H9 (cell line): ENCODE measurements around the gene COG2. TPM values are rescaled to one million over a fixed set of nuclear protein-coding genes. Genes with fewer than 3 reads are reported as not detected.

Experiments
- DNase-seq: peaks from one replicate; pipeline ENCODE4 v3.0.0-alpha.2; 2017
- H2AFZ ChIP-seq: one replicate; pipeline ENCODE4 v1.6.1; 2013; ENCODE audit warnings: mild to moderate bottlenecking, low read length, control low read depth, moderate library complexity
- H2AK5ac ChIP-seq: 2 replicates; pipeline ENCODE4 v1.6.1; 2013; ENCODE audit warnings: low read length, control low read depth, mixed read lengths; ENCODE audit not compliant: insufficient read length
- H2BK120ac ChIP-seq: one replicate; pipeline ENCODE4 v1.6.1; 2013; ENCODE audit warnings: low read depth, mild to moderate bottlenecking, low read length, control low read depth, inconsistent platforms; ENCODE audit not compliant: poor library complexity, severe bottlenecking
- H2BK12ac ChIP-seq: 2 replicates; pipeline ENCODE4 v1.6.1; 2013; ENCODE audit warnings: low read length, control low read depth, mixed read lengths, low read depth; ENCODE audit not compliant: insufficient read length
- H2BK15ac ChIP-seq: 2 replicates; pipeline ENCODE4 v1.6.1; 2013; ENCODE audit warnings: low read depth, low read length, control low read depth
- H2BK20ac ChIP-seq: one replicate; pipeline ENCODE4 v1.6.1; 2013; ENCODE audit warnings: low read depth, mild to moderate bottlenecking, low read length, control low read depth, inconsistent platforms; ENCODE audit not compliant: poor library complexity, severe bottlenecking
- H2BK5ac ChIP-seq: 2 replicates; pipeline ENCODE4 v1.6.1; 2013; ENCODE audit warnings: low read length, control low read depth, mixed read lengths; ENCODE audit not compliant: insufficient read length
- H3K14ac ChIP-seq: 2 replicates; pipeline ENCODE4 v1.6.1; 2013; ENCODE audit warnings: low read length, control low read depth; ENCODE audit not compliant: insufficient read depth
- H3K18ac ChIP-seq: 2 replicates; pipeline ENCODE4 v1.6.1; 2013; ENCODE audit warnings: low read depth, mild to moderate bottlenecking, mixed read lengths, low read length, control low read depth; ENCODE audit not compliant: insufficient read length
- H3K23ac ChIP-seq: 2 replicates; pipeline ENCODE4 v1.6.1; 2013; ENCODE audit warnings: low read length, control low read depth, mixed read lengths, low read depth; ENCODE audit not compliant: insufficient read length
- H3K23me2 ChIP-seq: 2 replicates; pipeline ENCODE4 v1.6.1; 2013; ENCODE audit warnings: low read depth, mild to moderate bottlenecking, mixed read lengths, low read length, control low read depth; ENCODE audit not compliant: insufficient read length, poor library complexity, severe bottlenecking
- H3K27ac ChIP-seq: 2 replicates; pipeline ENCODE4 v1.5.1; 2013; ENCODE audit warnings: low read length, control low read depth, mixed read lengths, low read depth; ENCODE audit not compliant: insufficient read length
- H3K27me3 ChIP-seq: 2 replicates; pipeline ENCODE4 v1.6.1; 2013; ENCODE audit warnings: low read length, control low read depth, inconsistent platforms; ENCODE audit not compliant: insufficient read depth
- H3K4ac ChIP-seq: 2 replicates; pipeline ENCODE4 v1.6.1; 2013; ENCODE audit warnings: low read depth, mild to moderate bottlenecking, control low read depth, inconsistent platforms, low read length, moderate library complexity
- H3K4me1 ChIP-seq: 2 replicates; pipeline ENCODE4 v1.6.1; 2013; ENCODE audit warnings: low read length, control low read depth, inconsistent platforms; ENCODE audit not compliant: insufficient read depth
- H3K4me2 ChIP-seq: 2 replicates; pipeline ENCODE4 v1.6.1; 2013; ENCODE audit warnings: low read length, control low read depth, mixed read lengths; ENCODE audit not compliant: insufficient read length, insufficient read depth
- H3K56ac ChIP-seq: 2 replicates; pipeline ENCODE4 v1.6.1; 2013; ENCODE audit warnings: low read depth, mild to moderate bottlenecking, mixed read lengths, low read length, control low read depth; ENCODE audit not compliant: insufficient read length
- H3K79me1 ChIP-seq: 2 replicates; pipeline ENCODE4 v1.6.1; 2013; ENCODE audit warnings: low read depth, mild to moderate bottlenecking, moderate library complexity, low read length, control low read depth, inconsistent platforms; ENCODE audit not compliant: insufficient read depth, poor library complexity, severe bottlenecking
- H3K79me2 ChIP-seq: 2 replicates; pipeline ENCODE4 v1.6.1; 2013; ENCODE audit warnings: low read length, control low read depth, inconsistent platforms; ENCODE audit not compliant: insufficient read depth
- H3K9ac ChIP-seq: 2 replicates; pipeline ENCODE4 v1.6.1; 2013; ENCODE audit warnings: low read length, control low read depth, mixed read lengths; ENCODE audit not compliant: insufficient read length; ENCODE audit errors: extremely low read depth
- H3K9me3 ChIP-seq: one replicate; pipeline ENCODE4 v1.6.1; 2013; ENCODE audit warnings: low read depth, low read length, inconsistent platforms; ENCODE audit not compliant: control insufficient read depth
- H3T11ph ChIP-seq: one replicate; pipeline ENCODE4 v1.6.1; 2013; ENCODE audit warnings: mild to moderate bottlenecking, low read length, control low read depth, inconsistent platforms
- H4K20me1 ChIP-seq: one replicate; pipeline ENCODE4 v1.6.1; 2013; ENCODE audit not compliant: control insufficient read depth, insufficient read length, insufficient read depth
- H4K5ac ChIP-seq: 2 replicates; pipeline ENCODE4 v1.6.1; 2013; ENCODE audit warnings: low read depth, mild to moderate bottlenecking, mixed read lengths, low read length, control low read depth; ENCODE audit not compliant: insufficient read length
- H4K8ac ChIP-seq: replicated peaks from 2 replicates; pipeline ENCODE4 v1.6.1; 2013; ENCODE audit warnings: low read length, control low read depth, mixed read lengths, low read depth; ENCODE audit not compliant: insufficient read length
- H4K91ac ChIP-seq: 2 replicates; pipeline ENCODE4 v1.6.1; 2013; ENCODE audit warnings: low read depth, mild to moderate bottlenecking, moderate library complexity, mixed read lengths, low read length, control low read depth; ENCODE audit not compliant: insufficient read length
- H3K27ac Mint-ChIP-seq, 3 experiments: 2 replicates in 2 of 3; 3 replicates in 1 of 3; pipeline ENCODE4 v1.8.0; 2020 to 2021; ENCODE audit warnings: mixed read lengths in 3 of 3, mild to moderate bottlenecking in 1 of 3, moderate library complexity in 1 of 3
- H3K27me3 Mint-ChIP-seq: 2 replicates; pipeline ENCODE4 v1.8.0; 2021; ENCODE audit warnings: low read depth, mild to moderate bottlenecking, moderate library complexity, mixed read lengths
- H3K36me3 Mint-ChIP-seq, 3 experiments: 2 replicates in 2 of 3; 3 replicates in 1 of 3; pipeline ENCODE4 v1.8.0; 2020 to 2021; ENCODE audit warnings: low read depth in 3 of 3, mixed read lengths in 3 of 3; ENCODE audit not compliant: insufficient read depth in 1 of 3
- H3K4me1 Mint-ChIP-seq, 2 experiments: 2 replicates each; pipeline ENCODE4 v1.8.0; 2020; ENCODE audit warnings: mixed read lengths in 2 of 2
- H3K4me3 Mint-ChIP-seq, 2 experiments: 2 replicates in 1 of 2; 3 replicates in 1 of 2; pipeline ENCODE4 v1.8.0; 2020 to 2021; ENCODE audit warnings: mild to moderate bottlenecking in 2 of 2, mixed read lengths in 2 of 2, moderate library complexity in 1 of 2
- H3K9me3 Mint-ChIP-seq, 2 experiments: 2 replicates in 1 of 2; 3 replicates in 1 of 2; pipeline ENCODE4 v1.8.0; 2020; ENCODE audit warnings: mild to moderate bottlenecking in 2 of 2, mixed read lengths in 2 of 2, moderate library complexity in 1 of 2
- CTCF ChIP-seq: fragments of 200-600 bp; sonication (generic); conservative IDR thresholded peaks from 3 replicates; pipeline ENCODE4 v1.8.0; 2021; ENCODE audit warnings: antibody characterized with exemption, mild to moderate bottlenecking
- WGBS: extraction: QIAGEN DNeasy Blood & Tissue Kit; methylation state at CpG from one replicate; pipeline ENCODE4 v1.1.7; 2013; ENCODE audit warnings: missing lambda C conversion rate, low lambda C conversion rate, mixed read lengths; ENCODE audit not compliant: insufficient read length; ENCODE audit errors: extremely low coverage; 5-methylcytosine and 5-hydroxymethylcytosine counted together
- total RNA-seq: library from RNA; stranded (reverse); gene quantifications from 2 replicates; pipeline ENCODE4 v1.2.1, GENCODE V29; 2021

Gene COG2
- total RNA-seq, 1 experiment from 2014 or later: 42.2 TPM

DNA sequence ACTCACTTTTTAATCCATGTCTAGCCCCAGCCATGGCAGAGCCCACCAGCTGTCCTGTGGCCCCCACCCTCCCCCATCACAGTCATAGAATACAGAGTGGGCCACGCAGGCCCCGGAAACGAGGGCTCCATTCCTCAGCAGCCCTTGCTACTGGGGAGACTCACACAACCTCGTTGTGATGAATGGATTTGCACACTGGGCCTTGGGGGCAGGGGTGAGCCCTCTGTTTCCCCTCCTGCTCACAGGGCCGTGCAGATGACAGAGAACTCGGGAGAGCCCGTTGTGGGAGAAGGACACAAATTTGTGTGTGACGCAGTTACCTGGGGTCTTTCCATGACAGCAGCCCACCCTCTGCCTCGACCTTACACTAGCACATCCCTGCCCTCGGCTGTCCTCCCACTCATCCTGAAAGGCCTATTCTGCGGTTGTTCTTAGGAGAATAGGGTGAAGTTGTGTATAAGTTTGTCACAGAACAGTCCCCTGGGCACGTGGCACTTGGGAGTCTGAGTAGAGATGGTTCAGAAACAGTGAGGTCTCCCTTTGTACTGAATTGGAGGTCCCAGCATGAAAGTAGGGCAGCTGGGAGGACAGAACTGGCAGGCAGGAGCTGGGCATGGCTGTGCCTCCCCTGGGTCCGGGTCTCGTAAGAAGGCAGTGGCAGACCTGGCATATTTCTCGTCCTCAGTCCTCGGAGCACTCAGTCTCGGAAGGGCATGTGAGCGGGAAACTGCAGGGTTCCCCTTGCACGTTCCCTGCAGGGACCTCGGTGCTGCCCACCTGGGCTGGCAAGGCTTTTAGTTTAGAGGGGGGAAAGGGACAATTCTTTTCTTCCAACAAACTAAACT is 64.8 kb downstream of the COG2 start:
- DNase-seq: no peak
- H3K36me3 Mint-ChIP-seq: no peaks in the 10 kb centered on the region
- no peak overlapping the region for H3T11ph ChIP-seq
- H3K79me2 ChIP-seq: no peaks in the 10 kb centered on the region
- H3K27me3 ChIP-seq: no peaks in the 10 kb centered on the region
- no peak overlapping the region for H2BK15ac ChIP-seq
- H2BK5ac ChIP-seq: no peak overlapping the region
- H4K20me1 ChIP-seq: no peaks in the 10 kb centered on the region
- no peaks in the 10 kb centered on the region for H3K9me3 ChIP-seq
- H3K4me3 Mint-ChIP-seq: no peak overlapping the region
- H3K79me1 ChIP-seq: no peaks in the 10 kb centered on the region
- no peaks in the 10 kb centered on the region for H3K23me2 ChIP-seq
- H2AK5ac ChIP-seq: no peak overlapping the region
- H2BK12ac ChIP-seq: no peak overlapping the region
- no peak overlapping the region; a peak in 1 of 7 replicates for H3K27ac Mint-ChIP-seq
- no peaks in the 10 kb centered on the region for H3K9me3 Mint-ChIP-seq
- no peak overlapping the region for H3K14ac ChIP-seq
- peaks cover 30% of the 10 kb centered on the region for H3K27me3 Mint-ChIP-seq
- H3K27ac ChIP-seq: no peak overlapping the region
- no peak for TF ChIP-seq CTCF
- H4K5ac ChIP-seq: no peak overlapping the region
- no peak overlapping the region for H3K4ac ChIP-seq
- peaks cover 7 to 11% of the 10 kb centered on the region in 2 experiments; a peak in 3 of 4 replicates for H3K4me1 Mint-ChIP-seq
- H3K56ac ChIP-seq: no peak overlapping the region
- no peak overlapping the region for H4K8ac ChIP-seq
- no CpG with 5 or more reads among the region's 20 CpGs for WGBS
- H2BK120ac ChIP-seq: no peak overlapping the region
- H3K18ac ChIP-seq: no peak overlapping the region
- no peaks in the 10 kb centered on the region for H3K4me1 ChIP-seq
- H4K91ac ChIP-seq: no peak overlapping the region
- H2BK20ac ChIP-seq: no peak overlapping the region
- H3K23ac ChIP-seq: no peak overlapping the region
- H2AFZ ChIP-seq: no peak overlapping the region
- H3K9ac ChIP-seq: no peak overlapping the region
- H3K4me2 ChIP-seq: no peak overlapping the region
